HepG2 (cell line): ENCODE results near the gene PAQR5. TPM values are rescaled to one million over a fixed set of nuclear protein-coding genes. Genes with fewer than 3 reads are reported as not detected.

Source experiments
- ATAC-seq: fragments of 200-7000 bp; cut with Tn5 transposase; 3 replicates; pipeline ENCODE4 v1.9.1; 2020; ENCODE audit warnings: mild to moderate bottlenecking, moderate library complexity
- BruUV-seq: library from RNA; stranded (reverse); fragments of 400-500 nt; replicated peaks from 2 replicates; lab custom pipeline; 2021; lab: Mats Ljungman, UMichigan
- CTCF ChIA-PET: fragments of 300-600 bp; formaldehyde crosslinking; extraction: SDS; loops from one replicate; lab custom pipeline; 2021; ENCODE audit warnings: low total read pairs, inconsistent platforms, low intra/inter-chr PET ratio; lab: Yijun Ruan, JAX
- POLR2A ChIA-PET: fragments of 350-600 bp; sonication (Branson Sonifier 250); formaldehyde crosslinking; loops from one replicate; lab custom pipeline; 2020; ENCODE audit warnings: antibody characterized with exemption, inconsistent platforms; lab: Yijun Ruan, JAX
- DNase-seq: peaks from one replicate; pipeline ENCODE4 v3.0.0-alpha.2; 2015; ENCODE audit warnings: low spot score
- FAIRE-seq: peaks from 3 replicates; lab custom pipeline; 2011; peaks lifted over from hg19 to GRCh38; lab: Jason Lieb, UNC
- H2AFZ ChIP-seq: one replicate; pipeline ENCODE4 v1.6.1; 2011; ENCODE audit warnings: low read length, inconsistent platforms
- H3K27ac ChIP-seq: fragments of 300-600 bp; 3 replicates; pipeline ENCODE4 v1.8.0; 2011; ENCODE audit warnings: mixed run types, mild to moderate bottlenecking, mixed read lengths, low read length, inconsistent platforms; ENCODE audit not compliant: insufficient read depth; ENCODE audit errors: extremely low read length
- H3K27me3 ChIP-seq, 2 experiments: fragments of 200-600 bp in 1 of 2; 2 replicates in 1 of 2; 3 replicates in 1 of 2; pipeline versions ENCODE4 v1.6.0 to v1.8.0; 2011; ENCODE audit warnings: low read length in 2 of 2, mild to moderate bottlenecking in 2 of 2, moderate library complexity in 2 of 2, inconsistent platforms in 1 of 2; ENCODE audit not compliant: insufficient read depth in 2 of 2, control insufficient read depth in 1 of 2
- H3K36me3 ChIP-seq, 2 experiments: fragments of 200-600 bp in 1 of 2; replicated peaks in 1 of 2; 2 replicates in 1 of 2; 3 replicates in 1 of 2; pipeline versions ENCODE4 v1.5.1 to v1.8.0; 2011; ENCODE audit warnings: low read length in 2 of 2, inconsistent platforms in 1 of 2; ENCODE audit not compliant: insufficient read depth in 2 of 2, control insufficient read depth in 1 of 2
- H3K4me1 ChIP-seq: 2 replicates; pipeline ENCODE4 v1.5.1; 2012; ENCODE audit warnings: low read length, inconsistent platforms; ENCODE audit not compliant: insufficient read depth
- H3K4me2 ChIP-seq: 2 replicates; pipeline ENCODE4 v1.6.0; 2011; ENCODE audit warnings: low read depth, low read length, inconsistent platforms
- H3K4me3 ChIP-seq, 3 experiments: fragments of 200-600 bp in 1 of 3; sonication (generic), shearing (Covaris generic) in 1 of 3; replicated peaks in 1 of 3; 2 replicates each; pipeline ENCODE4 v1.5.1; 2011 to 2016; ENCODE audit warnings: low read length in 3 of 3, inconsistent platforms in 2 of 3, low read depth in 2 of 3, mild to moderate bottlenecking in 2 of 3, control low read depth in 1 of 3, mixed read lengths in 1 of 3; ENCODE audit not compliant: insufficient read depth in 1 of 3
- H3K79me2 ChIP-seq: one replicate; pipeline ENCODE4 v1.6.1; 2011; ENCODE audit warnings: low read length, inconsistent platforms; ENCODE audit not compliant: insufficient read depth
- H3K9ac ChIP-seq: 2 replicates; pipeline ENCODE4 v1.6.0; 2011; ENCODE audit warnings: mild to moderate bottlenecking, low read depth, low read length, inconsistent platforms; ENCODE audit not compliant: insufficient read depth
- H3K9me3 ChIP-seq: 2 replicates; pipeline ENCODE4 v1.5.1; 2012; ENCODE audit warnings: mild to moderate bottlenecking, low read length
- H4K20me1 ChIP-seq: 2 replicates; pipeline ENCODE4 v1.6.0; 2011; ENCODE audit warnings: inconsistent platforms, mild to moderate bottlenecking, low read length, moderate library complexity; ENCODE audit not compliant: insufficient read depth
- DMAP1 ChIP-seq: IDR thresholded peaks from 2 replicates; pipeline ENCODE4 v1.6.1; 2016
- FOXO1 ChIP-seq: sonication (generic); formaldehyde crosslinking; IDR thresholded peaks from 2 replicates; pipeline ENCODE4 v1.4.0; 2020; ENCODE audit warnings: missing genetic modification reagents
- GATAD1 ChIP-seq: IDR thresholded peaks from 2 replicates; pipeline ENCODE4 v1.6.1; 2016; ENCODE audit warnings: missing genetic modification reagents, missing compliant biosample characterization
- GRHL1 ChIP-seq: sonication (generic); formaldehyde crosslinking; conservative IDR thresholded peaks from 2 replicates; pipeline ENCODE4 v1.8.0; 2022; ENCODE audit warnings: missing genetic modification reagents
- HDAC6 ChIP-seq: fragments of 200-600 bp; sonication (generic); IDR thresholded peaks from 2 replicates; pipeline ENCODE4 v1.7.0; 2017; ENCODE audit warnings: mild to moderate bottlenecking, antibody characterized with exemption, low read length, low read depth
- SP5 ChIP-seq: IDR thresholded peaks from 2 replicates; pipeline ENCODE4 v1.6.1; 2016; ENCODE audit warnings: low read depth, borderline replicate concordance
- STAT5B ChIP-seq: sonication (generic); formaldehyde crosslinking; IDR thresholded peaks from 2 replicates; pipeline ENCODE4 v1.4.0; 2020; ENCODE audit warnings: missing genetic modification reagents
- TIGD3 ChIP-seq: sonication (generic); formaldehyde crosslinking; IDR thresholded peaks from 2 replicates; pipeline ENCODE4 v1.5.1; 2020; ENCODE audit warnings: mild to moderate bottlenecking, missing genetic modification reagents, borderline replicate concordance
- ZBTB44 ChIP-seq: sonication (generic); formaldehyde crosslinking; IDR thresholded peaks from 2 replicates; pipeline ENCODE4 v1.4.0; 2020; ENCODE audit warnings: missing genetic modification reagents
- ZNF343 ChIP-seq: sonication (generic); formaldehyde crosslinking; IDR thresholded peaks from 2 replicates; pipeline ENCODE4 v1.4.0; 2020; ENCODE audit warnings: mild to moderate bottlenecking, missing genetic modification reagents
- ZNF747 ChIP-seq: sonication (generic); formaldehyde crosslinking; IDR thresholded peaks from 2 replicates; pipeline ENCODE4 v1.8.1; 2023; ENCODE audit warnings: missing genetic modification reagents, mild to moderate bottlenecking, borderline replicate concordance
- ZNF879 ChIP-seq: sonication (generic); formaldehyde crosslinking; IDR thresholded peaks from 2 replicates; pipeline ENCODE4 v1.8.1; 2023; ENCODE audit warnings: missing genetic modification reagents
- WGBS: methylation state at CpG from one replicate; pipeline ENCODE4 v1.1.6; 2017; ENCODE audit warnings: low lambda C conversion rate; 5-methylcytosine and 5-hydroxymethylcytosine counted together
- in situ Hi-C: cut with HindIII; loops from 2 replicates; pipeline ENCODE4 v1.10.0; 2017; ENCODE audit warnings: low pct_unique_long_range_greater_than_20kb; ENCODE audit not compliant: extremely low pct_ligation_motif_present
- intact Hi-C: fragments of 100-400 bp; cut with micrococcal nuclease; formaldehyde crosslinking; loops from one replicate; pipeline ENCODE4 v1.10.0; 2022; ENCODE audit not compliant: unreplicated experiment
- polyA plus RNA-seq, 8 experiments: library from polyadenylated mRNA; depleted of rRNA in 3 of 8; stranded (reverse) in 7 of 8; unstranded in 1 of 8; fragments of >200 nt; fragmentation: Illumina TruSeq in 4 of 8; extraction: Trizol in 4 of 8; gene quantifications; 2 replicates each; pipeline versions ENCODE4 v1.2.1 to v1.2.3, GENCODE V29; 2011 to 2016; ENCODE audit warnings: low read depth in 4 of 8, missing spikeins in 1 of 8, mixed read lengths in 1 of 8; ENCODE audit not compliant: insufficient read depth in 1 of 8
- total RNA-seq, 5 experiments: library from RNA; depleted of rRNA; stranded (reverse); fragments of >200 nt; fragmentation: Illumina TruSeq; extraction: Trizol; gene quantifications; 2 replicates each; pipeline ENCODE4 v1.2.3, GENCODE V29; 2016; ENCODE audit warnings: low read depth in 1 of 5
- TF ChIP-seq, protein P1 (sequence below): sonication (generic); formaldehyde crosslinking; IDR thresholded peaks from 2 replicates; pipeline ENCODE4 v1.5.0; 2020; ENCODE audit warnings: missing genetic modification reagents, mild to moderate bottlenecking, borderline replicate concordance
- TF ChIP-seq, protein P2 (sequence below): sonication (generic); formaldehyde crosslinking; IDR thresholded peaks from 2 replicates; pipeline ENCODE4 v1.5.1; 2020; ENCODE audit warnings: mild to moderate bottlenecking, missing genetic modification reagents, moderate library complexity

Gene PAQR5
- total and polyA plus RNA-seq, 2 of the 13 experiments (the other 11 are each of a cell fraction or from before 2014, with no cell fraction given) = 0.53 to 1.3 TPM

DNA sequence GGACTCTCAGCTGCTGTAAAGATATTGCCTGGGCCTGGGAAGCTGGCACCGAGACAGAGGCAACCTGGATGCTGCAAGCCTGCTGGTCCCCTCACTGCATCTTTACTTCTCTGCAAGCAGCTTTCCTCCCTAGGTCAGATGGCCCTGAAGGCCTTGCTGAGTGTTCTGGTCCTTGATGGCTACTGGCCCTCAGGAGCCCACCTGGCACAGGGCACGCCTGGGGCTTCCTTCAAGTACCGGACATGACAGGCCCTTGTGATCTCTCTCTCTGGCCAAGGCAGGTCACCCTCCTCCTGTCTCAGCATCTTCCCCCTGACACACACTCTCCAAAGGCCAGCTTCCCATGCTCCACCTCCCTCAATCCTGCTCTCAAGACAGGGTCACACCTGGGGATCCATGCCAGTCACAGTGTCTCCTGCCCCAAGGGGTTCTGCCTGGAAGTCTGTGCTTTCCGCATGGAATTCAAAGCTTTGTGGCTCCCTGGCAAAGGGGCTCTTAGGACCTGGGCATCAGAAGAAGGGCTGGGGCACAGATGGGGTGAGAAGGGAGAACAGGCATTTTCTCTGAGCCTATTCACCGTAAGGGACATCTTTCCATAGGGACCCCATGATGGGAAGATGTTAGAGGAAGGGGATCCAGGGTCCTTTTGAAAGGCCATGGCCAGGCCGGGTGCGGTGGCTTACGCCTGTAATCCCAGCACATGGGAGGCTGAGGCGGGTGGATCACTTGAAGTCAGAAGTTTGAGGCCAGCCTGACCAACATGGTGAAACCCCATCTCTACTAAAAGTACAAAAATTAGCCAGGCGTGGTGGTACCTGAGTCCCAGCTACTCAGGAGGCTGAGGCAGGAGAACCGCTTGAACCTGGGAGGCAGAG is 4.7 kb upstream of the PAQR5 start:
- in situ Hi-C loops (no loop called here), intact Hi-C loops (no loop called here)
- peaks cover 3% of the 10 kb centered on the region; the same call in 1 of the 2 replicates for H4K20me1 ChIP-seq
- BruUV-seq = no TSS peak
- H3K4me3 ChIP-seq = no peak overlapping the region
- H3K27ac ChIP-seq = no peak overlapping the region
- no peaks in the 10 kb centered on the region for H3K9me3 ChIP-seq
- peaks cover 2 to 59% of the 10 kb centered on the region in 2 experiments for H3K27me3 ChIP-seq
- peaks cover 26% of the 10 kb centered on the region for H3K4me1 ChIP-seq
- no peak overlapping the region for H3K9ac ChIP-seq
- FAIRE-seq (no peak), ATAC-seq (no peak), DNase-seq (no peak)
- CTCF ChIA-PET = no interaction called here
- no peak overlapping the region for H3K4me2 ChIP-seq
- H3K36me3 ChIP-seq = no peaks in the 10 kb centered on the region
- POLR2A ChIA-PET = no interaction called here
- H2AFZ ChIP-seq = no peak overlapping the region
- WGBS = 38% methylated on average over 7 of the region's 11 CpGs
- H3K79me2 ChIP-seq = no peaks in the 10 kb centered on the region
- no peak for TF ChIP-seq STAT5B
- TF ChIP-seq, protein P1, sequence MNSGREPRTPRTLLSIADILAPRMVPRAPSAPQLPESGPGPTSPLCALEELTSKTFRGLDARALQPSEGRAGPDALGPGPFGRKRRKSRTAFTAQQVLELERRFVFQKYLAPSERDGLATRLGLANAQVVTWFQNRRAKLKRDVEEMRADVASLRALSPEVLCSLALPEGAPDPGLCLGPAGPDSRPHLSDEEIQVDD = no peak
- no peak for TF ChIP-seq GRHL1 (CRISPR knock-in tag)
- TF ChIP-seq DMAP1 (CRISPR knock-in tag) = no peak
- no peak for TF ChIP-seq SP5
- no peak for TF ChIP-seq ZBTB44 (CRISPR knock-in tag)
- TF ChIP-seq HDAC6 = no peak
- TF ChIP-seq ZNF879 = no peak
- TF ChIP-seq GATAD1 (CRISPR knock-in tag) = no peak
- TF ChIP-seq, protein P2, sequence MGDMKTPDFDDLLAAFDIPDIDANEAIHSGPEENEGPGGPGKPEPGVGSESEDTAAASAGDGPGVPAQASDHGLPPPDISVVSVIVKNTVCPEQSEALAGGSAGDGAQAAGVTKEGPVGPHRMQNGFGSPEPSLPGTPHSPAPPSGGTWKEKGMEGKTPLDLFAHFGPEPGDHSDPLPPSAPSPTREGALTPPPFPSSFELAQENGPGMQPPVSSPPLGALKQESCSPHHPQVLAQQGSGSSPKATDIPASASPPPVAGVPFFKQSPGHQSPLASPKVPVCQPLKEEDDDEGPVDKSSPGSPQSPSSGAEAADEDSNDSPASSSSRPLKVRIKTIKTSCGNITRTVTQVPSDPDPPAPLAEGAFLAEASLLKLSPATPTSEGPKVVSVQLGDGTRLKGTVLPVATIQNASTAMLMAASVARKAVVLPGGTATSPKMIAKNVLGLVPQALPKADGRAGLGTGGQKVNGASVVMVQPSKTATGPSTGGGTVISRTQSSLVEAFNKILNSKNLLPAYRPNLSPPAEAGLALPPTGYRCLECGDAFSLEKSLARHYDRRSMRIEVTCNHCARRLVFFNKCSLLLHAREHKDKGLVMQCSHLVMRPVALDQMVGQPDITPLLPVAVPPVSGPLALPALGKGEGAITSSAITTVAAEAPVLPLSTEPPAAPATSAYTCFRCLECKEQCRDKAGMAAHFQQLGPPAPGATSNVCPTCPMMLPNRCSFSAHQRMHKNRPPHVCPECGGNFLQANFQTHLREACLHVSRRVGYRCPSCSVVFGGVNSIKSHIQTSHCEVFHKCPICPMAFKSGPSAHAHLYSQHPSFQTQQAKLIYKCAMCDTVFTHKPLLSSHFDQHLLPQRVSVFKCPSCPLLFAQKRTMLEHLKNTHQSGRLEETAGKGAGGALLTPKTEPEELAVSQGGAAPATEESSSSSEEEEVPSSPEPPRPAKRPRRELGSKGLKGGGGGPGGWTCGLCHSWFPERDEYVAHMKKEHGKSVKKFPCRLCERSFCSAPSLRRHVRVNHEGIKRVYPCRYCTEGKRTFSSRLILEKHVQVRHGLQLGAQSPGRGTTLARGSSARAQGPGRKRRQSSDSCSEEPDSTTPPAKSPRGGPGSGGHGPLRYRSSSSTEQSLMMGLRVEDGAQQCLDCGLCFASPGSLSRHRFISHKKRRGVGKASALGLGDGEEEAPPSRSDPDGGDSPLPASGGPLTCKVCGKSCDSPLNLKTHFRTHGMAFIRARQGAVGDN (CRISPR knock-in tag) = no peak
- no peak for TF ChIP-seq ZNF343 (CRISPR knock-in tag)
- TF ChIP-seq TIGD3 (CRISPR knock-in tag) = no peak
- TF ChIP-seq FOXO1 = no peak
- TF ChIP-seq ZNF747 (CRISPR knock-in tag) = no peak
